SK-N-SH (cell line): Measurements from ENCODE around the gene FFAR3. TPM values are rescaled to one million over a fixed set of nuclear protein-coding genes. Genes with fewer than 3 reads are reported as not detected.

ENCODE experiments used
- CTCF ChIA-PET: fragments of 300-600, 350-600 bp; formaldehyde crosslinking; extraction: SDS; loops from one replicate; lab custom pipeline; 2021; lab: Yijun Ruan, JAX
- POLR2A ChIA-PET: fragments of 350-600 bp; sonication (Branson Sonifier 250); formaldehyde crosslinking; extraction: SDS; loops from one replicate; lab custom pipeline; 2020; ENCODE audit warnings: antibody characterized with exemption, inconsistent platforms; lab: Yijun Ruan, JAX
- DNase-seq: peaks from one replicate; pipeline ENCODE4 v3.0.0; 2012
- H2AFZ ChIP-seq: fragments of 200-600 bp; sonication (generic); 2 replicates; pipeline ENCODE4 v1.8.1; 2016; ENCODE audit warnings: antibody characterized with exemption, mild to moderate bottlenecking, low read depth
- H3F3A ChIP-seq: fragments of 200-600 bp; sonication (generic); replicated peaks from 2 replicates; pipeline ENCODE3; 2016; ENCODE audit warnings: antibody characterized with exemption, mild to moderate bottlenecking; ENCODE audit not compliant: insufficient read depth
- H3K27ac ChIP-seq, 2 experiments: fragments of 200-500 bp in 1 of 2; fragments of 200-600 bp in 1 of 2; sonication (Bioruptor generic) in 1 of 2; sonication (generic), shearing (Covaris generic) in 1 of 2; 2 replicates each; pipeline versions ENCODE4 v1.5.1 to v1.6.1; 2014 to 2016; ENCODE audit warnings: low read depth in 2 of 2, inconsistent platforms in 1 of 2, low read length in 1 of 2, mild to moderate bottlenecking in 1 of 2, mixed read lengths in 1 of 2
- H3K27me3 ChIP-seq: fragments of 200-600 bp; sonication (generic), shearing (Covaris generic); 2 replicates; pipeline ENCODE4 v1.6.1; 2016; ENCODE audit warnings: mixed run types; ENCODE audit not compliant: insufficient read depth
- H3K36me3 ChIP-seq, 2 experiments: fragments of 200-500 bp in 1 of 2; fragments of 200-600 bp in 1 of 2; sonication (Bioruptor generic) in 1 of 2; sonication (generic) in 1 of 2; replicated peaks in 1 of 2; 2 replicates each; pipeline versions ENCODE3 to v1.5.1; 2014 to 2016; ENCODE audit warnings: low read length in 1 of 2, mild to moderate bottlenecking in 1 of 2; ENCODE audit not compliant: insufficient read depth in 2 of 2, control insufficient read depth in 1 of 2
- H3K4me1 ChIP-seq, 2 experiments: fragments of 200-500 bp in 1 of 2; fragments of 200-600 bp in 1 of 2; sonication (Bioruptor generic) in 1 of 2; sonication (generic), shearing (Covaris generic) in 1 of 2; 2 replicates each; pipeline versions ENCODE4 v1.5.1 to v1.6.1; 2014 to 2016; ENCODE audit warnings: low read depth in 1 of 2, low read length in 1 of 2, mixed run types in 1 of 2; ENCODE audit not compliant: insufficient read depth in 2 of 2, control insufficient read depth in 1 of 2
- H3K4me2 ChIP-seq: fragments of 200-600 bp; sonication (generic), shearing (Covaris generic); 2 replicates; pipeline ENCODE4 v1.6.1; 2017; ENCODE audit warnings: mixed run types
- H3K4me3 ChIP-seq, 2 experiments: fragments of 200-500 bp in 1 of 2; fragments of 200-600 bp in 1 of 2; sonication (Bioruptor generic) in 1 of 2; sonication (generic), shearing (Covaris generic) in 1 of 2; 2 replicates each; pipeline versions ENCODE4 v1.5.1 to v1.8.1; 2014 to 2016; ENCODE audit warnings: low read depth in 2 of 2, inconsistent platforms in 1 of 2, low read length in 1 of 2, mild to moderate bottlenecking in 1 of 2, mixed read lengths in 1 of 2, moderate library complexity in 1 of 2
- H3K79me2 ChIP-seq: fragments of 200-600 bp; sonication (generic); 2 replicates; pipeline ENCODE4 v1.8.1; 2017; ENCODE audit warnings: mild to moderate bottlenecking; ENCODE audit not compliant: insufficient read depth
- H3K9ac ChIP-seq: fragments of 200-600 bp; sonication (generic); 2 replicates; pipeline ENCODE4 v1.6.1; 2017; ENCODE audit warnings: mixed run types
- H3K9me2 ChIP-seq: fragments of 200-600 bp; sonication (generic); 2 replicates; pipeline ENCODE4 v1.6.1; 2017; ENCODE audit warnings: mixed run types
- H3K9me3 ChIP-seq: fragments of 200-600 bp; sonication (generic); 2 replicates; pipeline ENCODE4 v1.6.1; 2017; ENCODE audit warnings: mixed run types, mild to moderate bottlenecking, moderate library complexity
- H4K20me1 ChIP-seq: fragments of 200-600 bp; sonication (generic); 2 replicates; pipeline ENCODE4 v1.6.1; 2017; ENCODE audit warnings: mild to moderate bottlenecking, mixed run types; ENCODE audit not compliant: insufficient read depth
- CHD2 ChIP-seq: fragments of 150-350 bp; IDR thresholded peaks from 2 replicates; pipeline ENCODE4 v1.6.1; 2018; ENCODE audit warnings: low read length; ENCODE audit not compliant: partially characterized antibody
- CTCF ChIP-seq: fragments of 200-600 bp; sonication (generic); IDR thresholded peaks from 2 replicates; pipeline ENCODE4 v1.6.1; 2017; ENCODE audit warnings: antibody characterized with exemption, mild to moderate bottlenecking, moderate library complexity
- EP300 ChIP-seq, 2 experiments: IDR thresholded peaks; 2 replicates each; pipeline versions ENCODE4 v1.4.0 to v1.6.1; 2012; ENCODE audit warnings: borderline replicate concordance in 1 of 2, low read depth in 1 of 2, low read length in 1 of 2
- EZH2phosphoT487 ChIP-seq: fragments of 200-600 bp; sonication (generic); IDR thresholded peaks from 2 replicates; pipeline ENCODE4 v1.6.1; 2017; ENCODE audit warnings: low read depth, mixed run types, mild to moderate bottlenecking, antibody characterized with exemption, moderate library complexity, borderline replicate concordance
- GABPA ChIP-seq: IDR thresholded peaks from 2 replicates; pipeline ENCODE4 v1.4.0; 2012; ENCODE audit warnings: low read depth, mild to moderate bottlenecking
- GATA2 ChIP-seq: sonication (generic); formaldehyde crosslinking; IDR thresholded peaks from 2 replicates; pipeline ENCODE4 v1.5.0; 2020; ENCODE audit warnings: mild to moderate bottlenecking, missing genetic modification reagents
- JUND ChIP-seq: IDR thresholded peaks from 2 replicates; pipeline ENCODE4 v1.4.0; 2012
- MAX ChIP-seq: IDR thresholded peaks from 2 replicates; pipeline ENCODE4 v1.4.0; 2012; ENCODE audit warnings: low read depth
- MXI1 ChIP-seq: IDR thresholded peaks from 2 replicates; pipeline ENCODE4 v1.6.1; 2012; ENCODE audit warnings: mild to moderate bottlenecking, low read depth, low read length, improper control_type of control experiment
- NFIC ChIP-seq: IDR thresholded peaks from 2 replicates; pipeline ENCODE4 v1.4.0; 2012; ENCODE audit warnings: borderline replicate concordance
- NRF1 ChIP-seq: IDR thresholded peaks from 2 replicates; pipeline ENCODE4 v1.6.1; 2012; ENCODE audit warnings: low read depth, mild to moderate bottlenecking, low read length
- RAD21 ChIP-seq: IDR thresholded peaks from 2 replicates; pipeline ENCODE4 v1.6.1; 2012; ENCODE audit warnings: mild to moderate bottlenecking, low read length
- RCOR1 ChIP-seq: fragments of 150-350 bp; IDR thresholded peaks from 2 replicates; pipeline ENCODE4 v1.6.1; 2017; ENCODE audit warnings: antibody characterized with exemption, low read length
- REST ChIP-seq: IDR thresholded peaks from 2 replicates; pipeline ENCODE4 v1.6.1; 2012; ENCODE audit warnings: mild to moderate bottlenecking, low read depth, low read length, moderate library complexity
- RFX5 ChIP-seq: IDR thresholded peaks from 2 replicates; pipeline ENCODE4 v1.6.1; 2012; ENCODE audit warnings: mild to moderate bottlenecking, improper control_type of control experiment, low read length
- SIN3A ChIP-seq: IDR thresholded peaks from 2 replicates; pipeline ENCODE4 v1.6.1; 2012; ENCODE audit warnings: low read depth, mild to moderate bottlenecking, low read length, moderate library complexity, borderline replicate concordance
- SMC3 ChIP-seq: IDR thresholded peaks from 2 replicates; pipeline ENCODE4 v1.6.1; 2012; ENCODE audit warnings: low read depth, low read length, improper control_type of control experiment
- TAF1 ChIP-seq: IDR thresholded peaks from 2 replicates; pipeline ENCODE4 v1.6.1; 2012; ENCODE audit warnings: low read depth, mild to moderate bottlenecking, low read length, moderate library complexity, borderline replicate concordance
- TCF12 ChIP-seq: IDR thresholded peaks from 2 replicates; pipeline ENCODE4 v1.4.0; 2012
- TEAD4 ChIP-seq: IDR thresholded peaks from 2 replicates; pipeline ENCODE4 v1.4.0; 2012; ENCODE audit warnings: mild to moderate bottlenecking, borderline replicate concordance; ENCODE audit not compliant: insufficient read depth
- USF1 ChIP-seq: IDR thresholded peaks from 2 replicates; pipeline ENCODE4 v1.4.0; 2012; ENCODE audit warnings: low read depth, borderline replicate concordance
- WGBS: methylation state at CpG from one replicate; pipeline ENCODE4 v1.1.6; 2017; ENCODE audit warnings: low lambda C conversion rate; 5-methylcytosine and 5-hydroxymethylcytosine counted together
- polyA plus RNA-seq, 3 experiments: library from polyadenylated mRNA; depleted of rRNA; stranded (reverse); fragments of >200 nt; gene quantifications; 2 replicates each; pipeline ENCODE4 v1.2.3, GENCODE V29; 2012

Gene FFAR3
- polyA plus RNA-seq, 1 of the 3 experiments (the other 2 are of a cell fraction): not detected

GRCh38 chr19:35407619-35408018 is 49.4 kb downstream of the FFAR3 start:
- H3K27ac ChIP-seq: no peak overlapping the region
- TF ChIP-seq EZH2phosphoT487 (no peak), NRF1 (no peak), MXI1 (no peak), CTCF (no peak), RAD21 (no peak), TAF1 (no peak), RCOR1 (no peak), GABPA (no peak), RFX5 (no peak), SMC3 (no peak), EP300 (IDR thresholded peaks at IDR 0.05; ENCODE audit: borderline replicate concordance in 1 of 2, low read depth in 1 of 2, low read length in 1 of 2) (no peak), CHD2 (no peak), TEAD4 (no peak), JUND (no peak), SIN3A (no peak), GATA2 (no peak)
- H3K27me3 ChIP-seq: peaks cover 39% of the 10 kb centered on the region
- no peaks in the 10 kb centered on the region for H3K79me2 ChIP-seq
- H3K9me2 ChIP-seq: no peaks in the 10 kb centered on the region
- WGBS: 12% methylated on average over 6 of the region's 6 CpGs
- no peaks in the 10 kb centered on the region for H3K36me3 ChIP-seq
- H2AFZ ChIP-seq: no peak overlapping the region
- ChIA-PET CTCF (interaction anchor here (1.2 kb wide), 1 partner anchor 54 kb away, joined by 3 read pairs; no protein-coding TSS in a partner anchor), POLR2A (no interaction called here)
- no peak overlapping the region for H3K4me3 ChIP-seq
- no peak for DNase-seq
- H3K4me2 ChIP-seq: no peak overlapping the region
- no peaks in the 10 kb centered on the region for H3K4me1 ChIP-seq
- H3K9ac ChIP-seq: no peak overlapping the region
- H3F3A ChIP-seq: no peaks in the 10 kb centered on the region
- no peaks in the 10 kb centered on the region for H3K9me3 ChIP-seq
- H4K20me1 ChIP-seq: no peaks in the 10 kb centered on the region

- Histone ChIP-seq H3K27me3 (peaks cover 44% of the 10 kb centered on the region), H3K4me2 (no peak overlapping the region), H3K27ac (no peak overlapping the region), H3K9ac (no peak overlapping the region), H3K9me3 (no peaks in the 10 kb centered on the region), H4K20me1 (no peaks in the 10 kb centered on the region), H3K36me3 (no peaks in the 10 kb centered on the region), H3K4me1 (no peaks in the 10 kb centered on the region), H3K4me3 (no peak overlapping the region), H2AFZ (no peak overlapping the region), H3K9me2 (no peaks in the 10 kb centered on the region), H3K79me2 (no peaks in the 10 kb centered on the region), H3F3A (no peaks in the 10 kb centered on the region)
- WGBS: 4% methylated on average over 12 of the region's 13 CpGs
- no peak for DNase-seq
- POLR2A ChIA-PET: no interaction called here
- CTCF ChIA-PET: interaction anchor here (0.8 kb wide), 1 partner anchor 9 kb away, joined by 3 read pairs; no protein-coding TSS in a partner anchor
- no peak for TF ChIP-seq SIN3A
- no peak for TF ChIP-seq REST
- no peak for TF ChIP-seq RCOR1
- TF ChIP-seq EZH2phosphoT487: no peak
- no peak for TF ChIP-seq MAX
- no peak for TF ChIP-seq JUND
- no peak for TF ChIP-seq TCF12
- TF ChIP-seq EP300 (IDR thresholded peaks at IDR 0.05; ENCODE audit: borderline replicate concordance in 1 of 2, low read depth in 1 of 2, low read length in 1 of 2): no peak
- no peak for TF ChIP-seq USF1
- no peak for TF ChIP-seq NFIC
Observed at GRCh38 chr19:35408284-35409171, 50.3 kb downstream of the FFAR3 start.
